GM15510 (cell line): ENCODE measurements around the gene ZNF714.

ENCODE experiments used
- POLR2A ChIP-seq: IDR thresholded peaks from 3 replicates; pipeline ENCODE4 v1.6.1; 2011; ENCODE audit warnings: borderline replicate concordance; ENCODE audit not compliant: insufficient read length; ENCODE audit errors: extremely low read depth

Gene ZNF714

GRCh38 chr19:21148681-21149080 lies 66.7 kb downstream of the ZNF714 start:
- no peak for TF ChIP-seq POLR2A

- no peak for TF ChIP-seq POLR2A
These were observed 67.9 kb downstream of the ZNF714 start for GRCh38 chr19:21149877-21150276.

- TF ChIP-seq POLR2A, result no peak
These were observed 69.5 kb downstream of the ZNF714 start for GRCh38 chr19:21151460-21151859.

- no peak for TF ChIP-seq POLR2A
These were observed 76.6 kb downstream of the ZNF714 start for GRCh38 chr19:21158523-21159135.

- TF ChIP-seq POLR2A, result no peak
These were observed 82.5 kb downstream of the ZNF714 start for GRCh38 chr19:21164541-21164940.

GRCh38 chr19:21166436-21166835 lies 84.4 kb downstream of the ZNF714 start:
- TF ChIP-seq POLR2A, result no peak
